Uterus (tissue), 2 donors: ENCODE measurements around the gene CPA1.

Experiments used
- CTCF ChIP-seq, 4 experiments: fragments of 200-600 bp in 2 of 4; fragments of 450-650 bp in 2 of 4; sonication (generic) in 2 of 4; IDR thresholded peaks; one replicate each; pipeline ENCODE4 v1.5.1; 2016 to 2019; ENCODE audit warnings: antibody characterized with exemption in 4 of 4, mild to moderate bottlenecking in 2 of 4, moderate library complexity in 1 of 4
- POLR2A ChIP-seq, 2 donors: fragments of 450-650 bp; IDR thresholded peaks; one replicate each; pipeline ENCODE4 v1.6.1; 2016; ENCODE audit warnings: antibody characterized with exemption in 2 of 2, mild to moderate bottlenecking in 1 of 2, moderate library complexity in 1 of 2

- TF ChIP-seq CTCF (IDR thresholded peaks at IDR 0.05) = no peak
- TF ChIP-seq POLR2A (IDR thresholded peaks at IDR 0.05) = no peak
Measured at GRCh38 chr7:130405003-130405402, 24.7 kb downstream of the CPA1 start.
